NCI-H1105 (cell line): ENCODE data around the gene FAM236C.
"Not testable (repeated sequence)": the region's sequence is repeated elsewhere in the genome, so short reads cannot be mapped to it uniquely, and the experiment has no call there.

Experiments used
- DNase-seq: peaks from one replicate; lab custom pipeline; 2025; lab: John Stamatoyannopoulos, UW

FAM236C gene

GRCh38 chrX:72912315-72912714 lies at the start of gene FAM236C:
Gene FAM236C, plus strand, starts transcription at chrX:72912615. Its CDS starts 100 bp downstream, at chrX:72912715.
- not testable (repeated sequence) for DNase-seq

GRCh38 chrX:72882898-72883297 lies 29.5 kb upstream of the FAM236C start:
- DNase-seq: not testable (repeated sequence)

- DNase-seq: not testable (repeated sequence)
Observed at GRCh38 chrX:72889740-72890139, 22.7 kb upstream of the FAM236C start.

GRCh38 chrX:72916096-72916495 lies 3.7 kb downstream of the FAM236C start:
- DNase-seq: not testable (repeated sequence)

GRCh38 chrX:72932283-72932682 lies 19.9 kb downstream of the FAM236C start:
- not testable (repeated sequence) for DNase-seq

- DNase-seq: not testable (repeated sequence)
Observed at GRCh38 chrX:72936455-72936854, 24.0 kb downstream of the FAM236C start.

- DNase-seq: not testable (repeated sequence)
Observed at GRCh38 chrX:72936882-72937455, 24.6 kb downstream of the FAM236C start.

GRCh38 chrX:72937906-72938305 lies 25.5 kb downstream of the FAM236C start, which contains the start of gene FAM236A:
Gene FAM236A, plus strand, starts transcription at chrX:72938206. Its CDS starts 57 bp downstream, at chrX:72938263.
- not testable (repeated sequence) for DNase-seq

GRCh38 chrX:72942272-72942671 lies 29.9 kb downstream of the FAM236C start:
- not testable (repeated sequence) for DNase-seq

- not testable (repeated sequence) for DNase-seq
Observed at GRCh38 chrX:72943035-72943818, 30.8 kb downstream of the FAM236C start.

GRCh38 chrX:72943819-72944169 lies 31.4 kb downstream of the FAM236C start, which contains the start of gene DMRTC1:
Gene DMRTC1, minus strand, starts transcription at chrX:72943837. Its CDS starts 68,143 bp downstream, at chrX:72875694.
- not testable (repeated sequence) for DNase-seq

GRCh38 chrX:72959971-72960370 lies 47.6 kb downstream of the FAM236C start:
- not testable (repeated sequence) for DNase-seq
